Measurements from ENCODE around the gene GPC6.

DNA sequence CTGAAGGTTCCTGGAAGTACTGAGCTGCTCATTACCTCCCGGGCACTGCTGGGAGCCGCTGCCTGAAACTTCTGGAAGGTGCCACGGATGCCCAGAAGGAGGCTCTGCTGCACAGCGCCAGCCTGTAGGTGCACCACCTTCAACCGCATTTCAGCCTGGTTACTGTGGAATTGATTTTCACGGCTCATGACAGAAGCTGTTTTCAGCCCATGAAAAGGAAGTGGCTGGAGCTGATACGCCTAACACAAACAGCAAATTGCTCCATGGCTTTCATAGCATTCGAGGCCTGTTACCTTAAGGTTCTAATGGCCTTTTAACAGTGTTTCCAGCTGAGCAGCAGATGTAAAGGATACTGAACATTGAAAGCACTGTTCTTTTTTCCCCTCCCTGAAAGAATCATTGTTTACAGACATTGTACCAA is 22.0 kb downstream of the GPC6 start:
- TF ChIP-seq CTCF (IDR thresholded peaks at IDR 0.05; ENCODE audit: insufficient read depth, low read length) (no peak), POLR2AphosphoS5 (IDR thresholded peaks at IDR 0.05; ENCODE audit: low read depth) (no peak), SPI1 (IDR thresholded peaks at IDR 0.05; ENCODE audit: borderline replicate concordance, low read depth) (no peak), GABPA (IDR thresholded peaks at IDR 0.05; ENCODE audit: low read depth) (no peak), REST (IDR thresholded peaks at IDR 0.05; ENCODE audit: insufficient replicate concordance, low read depth) (no peak)

Measured in HL-60 (cell line).